ENCODE data around the gene SPOCK2.

The SPOCK2 gene

GRCh38 chr10:72061930-72062329 is 26.4 kb downstream of the SPOCK2 start:
- TF ChIP-seq, protein P1, sequence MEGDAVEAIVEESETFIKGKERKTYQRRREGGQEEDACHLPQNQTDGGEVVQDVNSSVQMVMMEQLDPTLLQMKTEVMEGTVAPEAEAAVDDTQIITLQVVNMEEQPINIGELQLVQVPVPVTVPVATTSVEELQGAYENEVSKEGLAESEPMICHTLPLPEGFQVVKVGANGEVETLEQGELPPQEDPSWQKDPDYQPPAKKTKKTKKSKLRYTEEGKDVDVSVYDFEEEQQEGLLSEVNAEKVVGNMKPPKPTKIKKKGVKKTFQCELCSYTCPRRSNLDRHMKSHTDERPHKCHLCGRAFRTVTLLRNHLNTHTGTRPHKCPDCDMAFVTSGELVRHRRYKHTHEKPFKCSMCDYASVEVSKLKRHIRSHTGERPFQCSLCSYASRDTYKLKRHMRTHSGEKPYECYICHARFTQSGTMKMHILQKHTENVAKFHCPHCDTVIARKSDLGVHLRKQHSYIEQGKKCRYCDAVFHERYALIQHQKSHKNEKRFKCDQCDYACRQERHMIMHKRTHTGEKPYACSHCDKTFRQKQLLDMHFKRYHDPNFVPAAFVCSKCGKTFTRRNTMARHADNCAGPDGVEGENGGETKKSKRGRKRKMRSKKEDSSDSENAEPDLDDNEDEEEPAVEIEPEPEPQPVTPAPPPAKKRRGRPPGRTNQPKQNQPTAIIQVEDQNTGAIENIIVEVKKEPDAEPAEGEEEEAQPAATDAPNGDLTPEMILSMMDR (IDR thresholded peaks at IDR 0.05; ENCODE audit: insufficient read depth, low read length, missing control alignments): no peak
- no peak overlapping the region for H3K4me3 ChIP-seq (ENCODE audit: low read depth, low read length)
- ChIA-PET CTCF (interaction anchor here (0.9 to 8.4 kb wide), 8 partner anchors 9 to 166 kb away, joined by 3 to 96 read pairs (median 4); partner anchors contain the start of gene CHST3), POLR2A (no interaction called here)
- no peak for DNase-seq (ENCODE audit: low read depth, low spot score)

- TF ChIP-seq, protein P1 (IDR thresholded peaks at IDR 0.05; ENCODE audit: insufficient read depth, low read length, missing control alignments): no peak
- no peak for DNase-seq (ENCODE audit: low read depth, low spot score)
- ChIA-PET CTCF (interaction anchor here (0.9 to 8.4 kb wide), 9 partner anchors 8 to 165 kb away, joined by 3 to 96 read pairs (median 3); partner anchors contain the start of gene CHST3), POLR2A (no interaction called here)
- no peak overlapping the region for H3K4me3 ChIP-seq (ENCODE audit: low read depth, low read length)
Observed at GRCh38 chr10:72061491-72061890, 26.9 kb downstream of the SPOCK2 start.

DNA sequence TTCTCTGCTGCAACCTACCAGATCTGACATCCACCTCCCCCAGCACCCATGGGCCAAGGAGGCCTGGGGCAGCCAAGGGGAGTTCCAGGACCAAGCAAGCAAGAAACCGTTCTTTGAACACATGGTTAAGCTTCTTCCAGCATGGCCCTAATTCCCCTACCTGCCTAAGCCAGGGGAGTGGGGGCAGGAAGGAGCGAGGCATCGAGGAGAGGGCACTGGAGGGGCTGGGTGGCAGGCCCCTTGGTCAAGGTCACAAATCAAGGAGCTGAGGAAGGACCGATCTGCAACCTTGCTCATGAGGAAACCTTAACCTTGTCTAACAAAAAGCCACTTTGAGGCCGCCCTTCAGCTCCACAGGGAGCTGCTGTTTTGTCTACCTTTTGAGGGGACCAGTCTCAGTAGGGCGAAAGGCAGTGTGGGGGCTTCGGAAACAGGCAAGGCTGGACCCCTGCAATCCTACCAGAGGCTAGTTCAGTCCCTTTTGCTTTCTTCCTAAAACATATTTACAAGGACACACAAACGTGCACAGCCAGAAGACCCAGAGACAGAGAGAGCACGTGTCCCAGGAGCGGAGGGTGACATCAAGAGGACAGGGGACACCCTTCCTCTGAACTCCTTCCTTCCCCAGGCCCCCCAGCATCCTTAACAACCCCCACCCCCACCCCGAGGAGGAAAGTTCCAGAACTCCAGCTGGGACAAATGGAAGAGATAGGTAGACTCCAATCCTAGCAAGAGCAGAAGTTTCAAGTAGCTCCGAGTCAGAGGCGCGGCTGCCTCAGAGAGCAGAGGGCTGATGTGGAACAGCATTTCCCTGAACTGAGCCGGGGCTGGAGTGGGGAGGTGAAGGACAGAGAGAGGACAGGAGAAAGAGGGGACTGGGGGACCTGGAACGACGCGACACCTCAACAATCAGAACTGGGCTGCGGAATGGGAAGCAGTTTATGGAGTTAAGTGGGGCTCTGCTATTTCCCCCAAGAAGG is 28.2 kb downstream of the SPOCK2 start:
- CTCF ChIA-PET: interaction anchor here (1.1 to 8.4 kb wide), 7 partner anchors 10 to 164 kb away, joined by 3 to 96 read pairs (median 4); no protein-coding TSS in a partner anchor
- POLR2A ChIA-PET: interaction anchor here (0.6 kb wide), 1 partner anchor 209 kb away, joined by 3 read pairs; the partner anchor contains the start of gene PSAP
- TF ChIP-seq, protein P1 (IDR thresholded peaks at IDR 0.05; ENCODE audit: insufficient read depth, low read length, missing control alignments): no peak
- no peak overlapping the region for H3K4me3 ChIP-seq (ENCODE audit: low read depth, low read length)
- no peak for DNase-seq (ENCODE audit: low read depth, low spot score)

GRCh38 chr10:72058989-72059842 is 29.1 kb downstream of the SPOCK2 start:
- ChIA-PET POLR2A (interaction anchor here (0.6 kb wide), 1 partner anchor 208 kb away, joined by 3 read pairs; the partner anchor contains the start of gene PSAP), CTCF (interaction anchor here (1.1 to 8.4 kb wide), 6 partner anchors 11 to 165 kb away, joined by 3 to 96 read pairs (median 4); no protein-coding TSS in a partner anchor)
- DNase-seq (ENCODE audit: low read depth, low spot score): no peak
- TF ChIP-seq, protein P1 (IDR thresholded peaks at IDR 0.05; ENCODE audit: insufficient read depth, low read length, missing control alignments): no peak
- no peak overlapping the region for H3K4me3 ChIP-seq (ENCODE audit: low read depth, low read length)

DNA sequence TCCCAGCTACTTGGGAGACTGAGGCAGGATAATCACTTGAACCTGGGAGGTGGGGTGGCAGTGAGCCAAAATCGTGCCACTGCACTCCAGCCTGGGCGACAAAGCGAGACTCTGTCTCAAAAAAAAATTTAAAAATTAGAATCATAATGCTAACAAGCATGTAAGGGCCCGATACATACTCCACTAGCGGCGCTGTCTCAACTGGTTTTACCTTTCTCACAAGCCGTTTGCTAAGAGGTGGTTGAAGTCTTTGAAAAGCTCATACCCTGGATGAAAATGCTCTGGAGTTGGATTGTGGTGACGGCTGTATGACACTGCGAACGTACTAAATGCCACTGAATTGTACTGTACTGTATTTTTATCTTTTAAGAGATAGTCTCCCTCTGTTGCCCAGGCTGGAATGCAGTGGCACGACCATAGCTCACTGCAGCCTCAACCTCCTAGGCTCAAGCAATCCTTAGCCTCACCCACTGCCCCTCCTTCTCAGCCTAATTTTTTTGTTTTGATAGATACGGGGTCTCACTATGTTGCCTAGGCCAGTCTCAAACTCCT is 29.9 kb downstream of the SPOCK2 start:
- ChIA-PET CTCF (interaction anchor here (1.1 to 8.4 kb wide), 4 partner anchors 10 to 166 kb away, joined by 3 to 96 read pairs (median 4); no protein-coding TSS in a partner anchor), POLR2A (no interaction called here)
- H3K4me3 ChIP-seq (ENCODE audit: low read depth, low read length): no peak overlapping the region
- TF ChIP-seq, protein P1 (IDR thresholded peaks at IDR 0.05; ENCODE audit: insufficient read depth, low read length, missing control alignments): no peak
- no peak for DNase-seq (ENCODE audit: low read depth, low spot score)
